Endothelial cell (in vitro differentiated cells): ENCODE results near the gene CDC73. TPM values are rescaled to one million over a fixed set of nuclear protein-coding genes. Genes with fewer than 3 reads are reported as not detected.
A peak's percentile ranks its signal among the peaks of the same experiment; 100 is the strongest.

Experiments used
- DNase-seq: peaks from one replicate; pipeline ENCODE4 v3.0.0; 2021; ENCODE audit warnings: low spot score
- H3K27ac Mint-ChIP-seq: one replicate; pipeline ENCODE4 v1.8.0; 2021; ENCODE audit warnings: mixed read lengths, inconsistent platforms; ENCODE audit not compliant: unreplicated experiment
- H3K27me3 Mint-ChIP-seq: one replicate; pipeline ENCODE4 v1.8.0; 2021; ENCODE audit warnings: mild to moderate bottlenecking, moderate library complexity, mixed read lengths, inconsistent platforms; ENCODE audit not compliant: unreplicated experiment
- H3K36me3 Mint-ChIP-seq: one replicate; pipeline ENCODE4 v1.8.0; 2021; ENCODE audit warnings: mild to moderate bottlenecking, low read depth, mixed read lengths, inconsistent platforms; ENCODE audit not compliant: unreplicated experiment
- H3K4me1 Mint-ChIP-seq: one replicate; pipeline ENCODE4 v1.8.0; 2021; ENCODE audit warnings: mild to moderate bottlenecking, mixed read lengths, inconsistent platforms; ENCODE audit not compliant: unreplicated experiment
- H3K4me3 Mint-ChIP-seq: one replicate; pipeline ENCODE4 v1.8.0; 2021; ENCODE audit warnings: mild to moderate bottlenecking, mixed read lengths, inconsistent platforms; ENCODE audit not compliant: unreplicated experiment
- H3K9me3 Mint-ChIP-seq: one replicate; pipeline ENCODE4 v1.8.0; 2021; ENCODE audit warnings: mixed read lengths, inconsistent platforms; ENCODE audit not compliant: unreplicated experiment
- total RNA-seq: library from RNA; stranded (reverse); fragmentation: NEBNext Ultra II Directional; extraction: Animal tissue kit (Norgen Biotek cat#: 25700); gene quantifications from one replicate; pipeline ENCODE4 v1.2.1, GENCODE V29; 2021; ENCODE audit not compliant: unreplicated experiment
- TF ChIP-seq, protein P1 (sequence below): fragments of 200-600 bp; sonication (generic); IDR thresholded peaks from one replicate; pipeline ENCODE4 v1.5.0; 2021; ENCODE audit warnings: antibody characterized with exemption; ENCODE audit not compliant: unreplicated experiment

Gene CDC73
- total RNA-seq, 1 donor from 2014 or later, result 45.2 TPM

GRCh38 chr1:193118194-193118593 lies 3.6 kb upstream of the CDC73 start:
- TF ChIP-seq, protein P1, sequence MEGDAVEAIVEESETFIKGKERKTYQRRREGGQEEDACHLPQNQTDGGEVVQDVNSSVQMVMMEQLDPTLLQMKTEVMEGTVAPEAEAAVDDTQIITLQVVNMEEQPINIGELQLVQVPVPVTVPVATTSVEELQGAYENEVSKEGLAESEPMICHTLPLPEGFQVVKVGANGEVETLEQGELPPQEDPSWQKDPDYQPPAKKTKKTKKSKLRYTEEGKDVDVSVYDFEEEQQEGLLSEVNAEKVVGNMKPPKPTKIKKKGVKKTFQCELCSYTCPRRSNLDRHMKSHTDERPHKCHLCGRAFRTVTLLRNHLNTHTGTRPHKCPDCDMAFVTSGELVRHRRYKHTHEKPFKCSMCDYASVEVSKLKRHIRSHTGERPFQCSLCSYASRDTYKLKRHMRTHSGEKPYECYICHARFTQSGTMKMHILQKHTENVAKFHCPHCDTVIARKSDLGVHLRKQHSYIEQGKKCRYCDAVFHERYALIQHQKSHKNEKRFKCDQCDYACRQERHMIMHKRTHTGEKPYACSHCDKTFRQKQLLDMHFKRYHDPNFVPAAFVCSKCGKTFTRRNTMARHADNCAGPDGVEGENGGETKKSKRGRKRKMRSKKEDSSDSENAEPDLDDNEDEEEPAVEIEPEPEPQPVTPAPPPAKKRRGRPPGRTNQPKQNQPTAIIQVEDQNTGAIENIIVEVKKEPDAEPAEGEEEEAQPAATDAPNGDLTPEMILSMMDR, result no peak
- no peaks in the 10 kb centered on the region for H3K9me3 Mint-ChIP-seq
- no peak for DNase-seq
- H3K4me1 Mint-ChIP-seq, result peaks cover 2% of the 10 kb centered on the region
- H3K4me3 Mint-ChIP-seq, result no peak overlapping the region
- H3K36me3 Mint-ChIP-seq, result no peaks in the 10 kb centered on the region
- peaks cover 1% of the 10 kb centered on the region for H3K27me3 Mint-ChIP-seq
- no peak overlapping the region for H3K27ac Mint-ChIP-seq

DNA sequence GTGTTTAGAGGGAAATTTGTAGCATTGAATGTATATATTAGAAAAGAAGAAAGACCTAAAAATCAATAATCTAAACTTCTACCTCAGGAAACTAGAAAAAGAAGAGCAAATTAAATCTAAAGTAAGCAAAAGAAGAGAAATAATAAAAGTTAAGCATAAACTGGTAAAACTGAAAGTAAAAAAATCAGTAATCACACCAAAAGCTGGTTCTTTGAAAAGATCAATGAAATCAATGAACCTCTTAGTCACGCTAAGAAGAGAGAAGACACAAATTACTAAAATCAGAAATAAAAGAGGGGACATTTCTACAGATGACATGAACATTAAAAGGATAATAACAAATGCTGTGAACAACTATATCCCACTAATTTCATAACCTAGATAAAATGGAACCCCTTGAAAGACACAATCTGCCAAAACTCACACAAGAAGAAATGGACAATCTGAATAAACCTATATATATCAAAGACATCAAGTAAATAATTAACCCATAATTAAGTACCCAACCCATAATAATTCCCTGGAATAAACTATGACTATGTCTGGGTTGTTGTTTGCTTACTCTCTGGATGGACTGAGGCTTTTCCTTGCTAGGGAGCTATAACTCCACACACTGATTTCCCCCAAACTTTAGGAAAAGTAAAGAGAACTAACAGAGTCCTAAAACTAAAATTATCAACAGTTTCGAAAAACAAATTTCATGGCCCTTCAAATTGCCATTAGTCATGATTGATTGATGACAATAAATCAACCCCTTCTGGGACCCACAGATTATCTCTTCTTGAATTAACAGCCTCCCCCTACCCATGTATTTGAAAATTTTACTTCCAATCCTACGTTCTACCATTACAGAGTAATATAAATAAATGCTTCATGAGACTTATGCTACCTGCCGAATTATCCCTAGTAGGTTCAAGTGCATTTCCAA lies 2.8 kb upstream of the CDC73 start:
- H3K4me1 Mint-ChIP-seq, result peaks cover 7% of the 10 kb centered on the region
- no peak overlapping the region for H3K4me3 Mint-ChIP-seq
- no peak overlapping the region for H3K27ac Mint-ChIP-seq
- no peaks in the 10 kb centered on the region for H3K36me3 Mint-ChIP-seq
- no peaks in the 10 kb centered on the region for H3K9me3 Mint-ChIP-seq
- no peak for DNase-seq
- peaks cover 1% of the 10 kb centered on the region for H3K27me3 Mint-ChIP-seq
- TF ChIP-seq, protein P1, result no peak

DNA sequence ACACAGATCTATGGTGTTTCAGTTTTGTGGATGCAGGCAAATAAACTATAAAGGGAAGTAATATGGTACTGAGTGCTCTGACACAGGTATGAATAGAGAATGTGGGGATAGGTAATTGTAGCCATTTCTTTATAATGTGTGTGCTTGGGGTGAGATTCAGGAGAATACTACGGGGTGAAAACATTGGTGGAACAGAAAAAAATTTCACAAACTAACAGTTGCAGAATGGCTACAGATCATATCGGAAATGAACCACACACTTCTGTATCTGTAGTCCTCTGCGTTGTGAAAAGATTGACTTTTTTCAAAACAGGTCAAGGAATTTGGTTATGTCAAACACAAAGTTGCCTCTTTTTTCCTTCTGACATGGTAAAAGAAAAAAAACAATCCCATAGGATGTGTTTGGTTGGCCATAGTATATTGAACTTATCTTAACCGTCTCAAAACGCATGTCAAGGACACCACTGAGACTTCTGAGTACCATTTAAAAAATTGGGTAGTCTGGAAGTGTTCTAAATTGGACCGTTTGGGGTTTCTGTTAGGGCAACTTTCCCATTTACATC lies 1.1 kb upstream of the CDC73 start:
- peak overlapping the region; percentile 94 for H3K4me3 Mint-ChIP-seq
- H3K9me3 Mint-ChIP-seq, result no peaks in the 10 kb centered on the region
- H3K27ac Mint-ChIP-seq, result peak overlapping the region; percentile 51

DNA sequence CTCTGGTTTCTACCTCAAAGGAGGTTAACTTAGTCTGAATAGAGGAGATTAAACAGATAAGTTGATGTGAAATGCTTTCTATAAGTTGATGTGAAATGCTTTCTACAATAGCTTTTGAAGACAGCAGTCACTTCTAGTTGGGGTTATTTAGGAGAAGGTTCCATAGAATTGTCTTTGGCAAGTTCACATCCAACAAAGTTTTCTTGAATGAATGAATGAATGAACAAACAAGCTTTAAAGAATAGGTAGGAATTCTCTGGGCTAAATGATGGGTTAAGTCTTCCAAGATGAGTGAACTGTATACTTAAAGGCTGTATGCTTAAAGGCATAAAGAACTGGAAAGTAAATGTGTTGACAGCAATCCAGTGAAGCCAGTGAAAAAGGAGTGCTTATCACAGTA lies 1.9 kb downstream of the CDC73 start:
- no peak for DNase-seq

More for the DNA sequence above, 1.1 kb upstream of the CDC73 start:
- Mint-ChIP-seq H3K27me3 (peaks cover 1% of the 10 kb centered on the region), H3K4me1 (peaks cover 11% of the 10 kb centered on the region), H3K36me3 (no peaks in the 10 kb centered on the region)
- no peak for DNase-seq
- TF ChIP-seq, protein P1, result no peak

More for the DNA sequence above, 1.9 kb downstream of the CDC73 start:
- H3K9me3 Mint-ChIP-seq, result no peaks in the 10 kb centered on the region
- peaks cover 11% of the 10 kb centered on the region for H3K4me1 Mint-ChIP-seq
- TF ChIP-seq, protein P1, result no peak
- no peaks in the 10 kb centered on the region for H3K27me3 Mint-ChIP-seq
- H3K36me3 Mint-ChIP-seq, result no peaks in the 10 kb centered on the region
- no peak overlapping the region for H3K27ac Mint-ChIP-seq
- peak overlapping the region; percentile 74 for H3K4me3 Mint-ChIP-seq
